Measurements from ENCODE around the gene SDK1. TPM values are rescaled to one million over a fixed set of nuclear protein-coding genes. Genes with fewer than 3 reads are reported as not detected.

Gene SDK1
- total and polyA plus RNA-seq, 10 of the 15 experiments (the other 5 are each of a cell fraction or from before 2014, with no cell fraction given): 0.14 to 0.33 TPM; not detected in 8

DNA sequence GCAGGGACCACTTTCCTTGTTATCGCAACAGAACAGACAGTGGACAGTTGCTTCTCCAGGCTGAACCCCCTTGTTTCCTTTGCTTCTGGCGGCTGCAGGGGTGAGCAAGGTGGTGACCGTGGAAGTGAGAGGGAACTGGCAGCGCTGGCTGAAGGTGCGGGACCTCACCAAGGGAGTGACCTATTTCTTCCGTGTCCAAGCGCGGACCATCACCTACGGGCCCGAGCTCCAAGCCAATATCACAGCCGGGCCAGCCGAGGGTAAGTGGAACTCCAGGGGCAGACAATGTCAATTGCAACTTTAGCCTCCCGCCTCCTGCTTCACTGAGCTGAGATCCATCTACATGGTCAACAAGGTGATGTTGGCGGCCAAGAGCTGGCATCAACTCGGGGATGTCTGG is 919.0 kb downstream of the SDK1 start:
- FAIRE-seq (no peak), ATAC-seq (no peak), DNase-seq (ENCODE audit: low read depth, low spot score) (no peak)
- Histone ChIP-seq H3K36me3 (ENCODE audit: control insufficient read depth in 2 of 2, insufficient read depth in 2 of 2, low read length in 1 of 2) (no peaks in the 10 kb centered on the region), H3K79me2 (ENCODE audit: control insufficient read depth, insufficient read depth, low read length) (no peaks in the 10 kb centered on the region), H2AFZ (ENCODE audit: control insufficient read depth, low read depth, low read length) (no peak overlapping the region), H3K4me2 (ENCODE audit: control insufficient read depth, insufficient read depth) (no peak overlapping the region), H3K27ac (ENCODE audit: control insufficient read depth, insufficient read depth) (no peak overlapping the region), H3K27me3 (replicated peaks in 1 of 2; ENCODE audit: control insufficient read depth in 2 of 2, insufficient read depth in 2 of 2, low read length in 1 of 2) (no peaks in the 10 kb centered on the region), H3K9me3 (replicated peaks; ENCODE audit: control insufficient read depth, insufficient read depth, low read length) (no peaks in the 10 kb centered on the region; the same call in 2 of the 3 replicates), H3K9ac (ENCODE audit: control insufficient read depth, insufficient read depth, low read length) (no peak overlapping the region), H3K4me3 (no peak overlapping the region), H4K20me1 (ENCODE audit: control insufficient read depth, insufficient read depth) (no peaks in the 10 kb centered on the region), H3K4me1 (ENCODE audit: control insufficient read depth, insufficient read depth, low read length) (no peaks in the 10 kb centered on the region)
- POLR2A ChIA-PET: no interaction called here
- WGBS (ENCODE audit: insufficient coverage, insufficient replicate concordance, low lambda C conversion rate, missing lambda C conversion rate): 64% methylated on average over 14 of the region's 15 CpGs
- in situ Hi-C loops (cut with MboI) (no loop called here), intact Hi-C loops (cut with micrococcal nuclease; ENCODE audit: unreplicated experiment) (no loop called here)
- TF ChIP-seq SMAD5 (IDR thresholded peaks at IDR 0.05; ENCODE audit: low read depth) (no peak), FOXM1 (IDR thresholded peaks at IDR 0.05; ENCODE audit: low read depth, low read length) (no peak), GATAD2B (conservative IDR thresholded peaks at IDR 0.05; ENCODE audit: low read depth) (no peak), CEBPB (IDR thresholded peaks at IDR 0.05; ENCODE audit: borderline replicate concordance in 1 of 2, low read depth in 2 of 2, low read length in 2 of 2) (no peak), BACH1 (IDR thresholded peaks at IDR 0.05; ENCODE audit: borderline replicate concordance) (no peak), MEF2B (IDR thresholded peaks at IDR 0.05; ENCODE audit: partially characterized antibody, poor library complexity, severe bottlenecking) (no peak), IRF4 (IDR thresholded peaks at IDR 0.05; ENCODE audit: low read depth, low read length) (no peak), POLR2AphosphoS5 (IDR thresholded peaks at IDR 0.05; ENCODE audit: low read length) (no peak)
- TF ChIP-seq, protein P1, sequence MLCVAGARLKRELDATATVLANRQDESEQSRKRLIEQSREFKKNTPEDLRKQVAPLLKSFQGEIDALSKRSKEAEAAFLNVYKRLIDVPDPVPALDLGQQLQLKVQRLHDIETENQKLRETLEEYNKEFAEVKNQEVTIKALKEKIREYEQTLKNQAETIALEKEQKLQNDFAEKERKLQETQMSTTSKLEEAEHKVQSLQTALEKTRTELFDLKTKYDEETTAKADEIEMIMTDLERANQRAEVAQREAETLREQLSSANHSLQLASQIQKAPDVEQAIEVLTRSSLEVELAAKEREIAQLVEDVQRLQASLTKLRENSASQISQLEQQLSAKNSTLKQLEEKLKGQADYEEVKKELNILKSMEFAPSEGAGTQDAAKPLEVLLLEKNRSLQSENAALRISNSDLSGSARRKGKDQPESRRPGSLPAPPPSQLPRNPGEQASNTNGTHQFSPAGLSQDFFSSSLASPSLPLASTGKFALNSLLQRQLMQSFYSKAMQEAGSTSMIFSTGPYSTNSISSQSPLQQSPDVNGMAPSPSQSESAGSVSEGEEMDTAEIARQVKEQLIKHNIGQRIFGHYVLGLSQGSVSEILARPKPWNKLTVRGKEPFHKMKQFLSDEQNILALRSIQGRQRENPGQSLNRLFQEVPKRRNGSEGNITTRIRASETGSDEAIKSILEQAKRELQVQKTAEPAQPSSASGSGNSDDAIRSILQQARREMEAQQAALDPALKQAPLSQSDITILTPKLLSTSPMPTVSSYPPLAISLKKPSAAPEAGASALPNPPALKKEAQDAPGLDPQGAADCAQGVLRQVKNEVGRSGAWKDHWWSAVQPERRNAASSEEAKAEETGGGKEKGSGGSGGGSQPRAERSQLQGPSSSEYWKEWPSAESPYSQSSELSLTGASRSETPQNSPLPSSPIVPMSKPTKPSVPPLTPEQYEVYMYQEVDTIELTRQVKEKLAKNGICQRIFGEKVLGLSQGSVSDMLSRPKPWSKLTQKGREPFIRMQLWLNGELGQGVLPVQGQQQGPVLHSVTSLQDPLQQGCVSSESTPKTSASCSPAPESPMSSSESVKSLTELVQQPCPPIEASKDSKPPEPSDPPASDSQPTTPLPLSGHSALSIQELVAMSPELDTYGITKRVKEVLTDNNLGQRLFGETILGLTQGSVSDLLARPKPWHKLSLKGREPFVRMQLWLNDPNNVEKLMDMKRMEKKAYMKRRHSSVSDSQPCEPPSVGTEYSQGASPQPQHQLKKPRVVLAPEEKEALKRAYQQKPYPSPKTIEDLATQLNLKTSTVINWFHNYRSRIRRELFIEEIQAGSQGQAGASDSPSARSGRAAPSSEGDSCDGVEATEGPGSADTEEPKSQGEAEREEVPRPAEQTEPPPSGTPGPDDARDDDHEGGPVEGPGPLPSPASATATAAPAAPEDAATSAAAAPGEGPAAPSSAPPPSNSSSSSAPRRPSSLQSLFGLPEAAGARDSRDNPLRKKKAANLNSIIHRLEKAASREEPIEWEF (IDR thresholded peaks at IDR 0.05; ENCODE audit: insufficient replicate concordance, low read depth, low read length): no peak
- TF ChIP-seq, protein P2, sequence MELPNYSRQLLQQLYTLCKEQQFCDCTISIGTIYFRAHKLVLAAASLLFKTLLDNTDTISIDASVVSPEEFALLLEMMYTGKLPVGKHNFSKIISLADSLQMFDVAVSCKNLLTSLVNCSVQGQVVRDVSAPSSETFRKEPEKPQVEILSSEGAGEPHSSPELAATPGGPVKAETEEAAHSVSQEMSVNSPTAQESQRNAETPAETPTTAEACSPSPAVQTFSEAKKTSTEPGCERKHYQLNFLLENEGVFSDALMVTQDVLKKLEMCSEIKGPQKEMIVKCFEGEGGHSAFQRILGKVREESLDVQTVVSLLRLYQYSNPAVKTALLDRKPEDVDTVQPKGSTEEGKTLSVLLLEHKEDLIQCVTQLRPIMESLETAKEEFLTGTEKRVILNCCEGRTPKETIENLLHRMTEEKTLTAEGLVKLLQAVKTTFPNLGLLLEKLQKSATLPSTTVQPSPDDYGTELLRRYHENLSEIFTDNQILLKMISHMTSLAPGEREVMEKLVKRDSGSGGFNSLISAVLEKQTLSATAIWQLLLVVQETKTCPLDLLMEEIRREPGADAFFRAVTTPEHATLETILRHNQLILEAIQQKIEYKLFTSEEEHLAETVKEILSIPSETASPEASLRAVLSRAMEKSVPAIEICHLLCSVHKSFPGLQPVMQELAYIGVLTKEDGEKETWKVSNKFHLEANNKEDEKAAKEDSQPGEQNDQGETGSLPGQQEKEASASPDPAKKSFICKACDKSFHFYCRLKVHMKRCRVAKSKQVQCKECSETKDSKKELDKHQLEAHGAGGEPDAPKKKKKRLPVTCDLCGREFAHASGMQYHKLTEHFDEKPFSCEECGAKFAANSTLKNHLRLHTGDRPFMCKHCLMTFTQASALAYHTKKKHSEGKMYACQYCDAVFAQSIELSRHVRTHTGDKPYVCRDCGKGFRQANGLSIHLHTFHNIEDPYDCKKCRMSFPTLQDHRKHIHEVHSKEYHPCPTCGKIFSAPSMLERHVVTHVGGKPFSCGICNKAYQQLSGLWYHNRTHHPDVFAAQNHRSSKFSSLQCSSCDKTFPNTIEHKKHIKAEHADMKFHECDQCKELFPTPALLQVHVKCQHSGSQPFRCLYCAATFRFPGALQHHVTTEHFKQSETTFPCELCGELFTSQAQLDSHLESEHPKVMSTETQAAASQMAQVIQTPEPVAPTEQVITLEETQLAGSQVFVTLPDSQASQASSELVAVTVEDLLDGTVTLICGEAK (IDR thresholded peaks at IDR 0.05; ENCODE audit: borderline replicate concordance): no peak
- SMC1A ChIA-PET (ENCODE audit: uncharacterized antibody, unreplicated experiment): no interaction called here
- RAD21 ChIA-PET (ENCODE audit: unreplicated experiment): no interaction called here
- no TSS peak for BruUV-seq (replicated peaks)
- CTCF ChIA-PET: no interaction called here

All from GM12878 (cell line).